Calu3 (cell line): ENCODE results near the gene CASP5. TPM values are rescaled to one million over a fixed set of nuclear protein-coding genes. Genes with fewer than 3 reads are reported as not detected.

Experiments
- BruUV-seq: library from RNA; stranded (reverse); fragments of 400-500 nt; replicated peaks from 2 replicates; lab custom pipeline; 2021; lab: Mats Ljungman, UMichigan
- CTCF ChIA-PET: fragments of 300-600 bp; sonication (Branson Sonifier 250); formaldehyde crosslinking; loops from one replicate; lab custom pipeline; 2022; ENCODE audit warnings: antibody characterized with exemption; lab: Charles Lee
- DNase-seq: peaks from one replicate; pipeline ENCODE4 v3.0.0; 2022
- H3K27ac Mint-ChIP-seq: one replicate; pipeline ENCODE4 v1.8.0; 2022; ENCODE audit warnings: mixed read lengths; ENCODE audit not compliant: unreplicated experiment
- H3K27me3 Mint-ChIP-seq: one replicate; pipeline ENCODE4 v1.8.0; 2022; ENCODE audit warnings: mixed read lengths; ENCODE audit not compliant: unreplicated experiment
- H3K36me3 Mint-ChIP-seq: one replicate; pipeline ENCODE4 v1.8.0; 2022; ENCODE audit warnings: mild to moderate bottlenecking, moderate library complexity, mixed read lengths; ENCODE audit not compliant: insufficient read depth, unreplicated experiment
- H3K4me1 Mint-ChIP-seq: one replicate; pipeline ENCODE4 v1.8.0; 2022; ENCODE audit warnings: mild to moderate bottlenecking, low read depth, mixed read lengths; ENCODE audit not compliant: unreplicated experiment
- H3K4me3 Mint-ChIP-seq: one replicate; pipeline ENCODE4 v1.8.0; 2022; ENCODE audit warnings: mild to moderate bottlenecking, low read depth, moderate library complexity, mixed read lengths; ENCODE audit not compliant: unreplicated experiment
- H3K9me3 Mint-ChIP-seq: one replicate; pipeline ENCODE4 v1.8.0; 2022; ENCODE audit warnings: low read depth, mixed read lengths; ENCODE audit not compliant: unreplicated experiment
- intact Hi-C: fragments of 100-400 bp; cut with micrococcal nuclease; formaldehyde crosslinking; loops from one replicate; pipeline ENCODE4 v1.10.0; 2022; ENCODE audit not compliant: unreplicated experiment
- total RNA-seq: library from RNA; stranded (reverse); gene quantifications from 2 replicates; pipeline ENCODE4 v1.2.3, GENCODE V29; 2022
- TF ChIP-seq, protein P1 (sequence below): fragments of 200-600 bp; IDR thresholded peaks from one replicate; pipeline ENCODE4 v1.8.0; 2022; ENCODE audit warnings: antibody characterized with exemption; ENCODE audit not compliant: unreplicated experiment

The CASP5 gene
- total RNA-seq, 1 experiment from 2014 or later, result not detected

- intact Hi-C loops, result no loop called here
- TF ChIP-seq, protein P1, sequence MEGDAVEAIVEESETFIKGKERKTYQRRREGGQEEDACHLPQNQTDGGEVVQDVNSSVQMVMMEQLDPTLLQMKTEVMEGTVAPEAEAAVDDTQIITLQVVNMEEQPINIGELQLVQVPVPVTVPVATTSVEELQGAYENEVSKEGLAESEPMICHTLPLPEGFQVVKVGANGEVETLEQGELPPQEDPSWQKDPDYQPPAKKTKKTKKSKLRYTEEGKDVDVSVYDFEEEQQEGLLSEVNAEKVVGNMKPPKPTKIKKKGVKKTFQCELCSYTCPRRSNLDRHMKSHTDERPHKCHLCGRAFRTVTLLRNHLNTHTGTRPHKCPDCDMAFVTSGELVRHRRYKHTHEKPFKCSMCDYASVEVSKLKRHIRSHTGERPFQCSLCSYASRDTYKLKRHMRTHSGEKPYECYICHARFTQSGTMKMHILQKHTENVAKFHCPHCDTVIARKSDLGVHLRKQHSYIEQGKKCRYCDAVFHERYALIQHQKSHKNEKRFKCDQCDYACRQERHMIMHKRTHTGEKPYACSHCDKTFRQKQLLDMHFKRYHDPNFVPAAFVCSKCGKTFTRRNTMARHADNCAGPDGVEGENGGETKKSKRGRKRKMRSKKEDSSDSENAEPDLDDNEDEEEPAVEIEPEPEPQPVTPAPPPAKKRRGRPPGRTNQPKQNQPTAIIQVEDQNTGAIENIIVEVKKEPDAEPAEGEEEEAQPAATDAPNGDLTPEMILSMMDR, result no peak
- H3K4me3 Mint-ChIP-seq, result no peak overlapping the region
- DNase-seq, result no peak
- no peak overlapping the region for H3K27ac Mint-ChIP-seq
- CTCF ChIA-PET, result no interaction called here
- H3K36me3 Mint-ChIP-seq, result no peaks in the 10 kb centered on the region
- H3K27me3 Mint-ChIP-seq, result no peaks in the 10 kb centered on the region
- no TSS peak for BruUV-seq
- H3K9me3 Mint-ChIP-seq, result no peaks in the 10 kb centered on the region
- H3K4me1 Mint-ChIP-seq, result no peaks in the 10 kb centered on the region
Measured at GRCh38 chr11:105022527-105022926, 441 bp downstream of the CASP5 start.

- TF ChIP-seq, protein P1, result no peak
- no peak for DNase-seq
- no peaks in the 10 kb centered on the region for H3K27me3 Mint-ChIP-seq
- no peaks in the 10 kb centered on the region for H3K9me3 Mint-ChIP-seq
- H3K4me3 Mint-ChIP-seq, result no peak overlapping the region
- H3K36me3 Mint-ChIP-seq, result no peaks in the 10 kb centered on the region
- no TSS peak for BruUV-seq
- H3K4me1 Mint-ChIP-seq, result no peaks in the 10 kb centered on the region
- CTCF ChIA-PET, result interaction anchor here (0.7 kb wide), 1 partner anchor 295 kb away, joined by 3 read pairs; no protein-coding TSS in a partner anchor
- intact Hi-C loops, result no loop called here
- no peak overlapping the region for H3K27ac Mint-ChIP-seq
Measured at GRCh38 chr11:105007463-105007862, 15.5 kb downstream of the CASP5 start.

DNA sequence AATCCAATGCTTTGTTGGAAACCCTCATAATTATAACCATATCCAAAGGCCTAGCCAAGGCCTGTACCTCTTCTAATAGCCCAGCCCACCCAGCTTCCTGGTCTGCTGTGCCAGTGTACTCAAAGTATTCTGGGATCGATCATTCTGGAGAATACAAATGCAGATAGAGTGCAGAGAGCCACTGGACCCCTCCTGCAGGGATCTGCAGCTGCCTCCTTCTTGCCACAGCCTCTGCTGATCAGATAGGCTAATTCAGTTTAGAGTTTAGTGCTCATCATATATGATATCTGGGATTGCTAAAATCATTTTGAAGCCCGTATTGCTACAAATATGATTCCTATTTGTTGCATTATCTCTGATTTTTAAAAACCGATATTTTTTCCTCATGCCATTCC is 17.5 kb downstream of the CASP5 start:
- peaks cover 9% of the 10 kb centered on the region for H3K4me1 Mint-ChIP-seq
- peaks cover 5% of the 10 kb centered on the region for H3K36me3 Mint-ChIP-seq
- no peak overlapping the region for H3K4me3 Mint-ChIP-seq
- peaks cover 4% of the 10 kb centered on the region for H3K9me3 Mint-ChIP-seq
- H3K27ac Mint-ChIP-seq, result no peak overlapping the region
- TF ChIP-seq, protein P1, result no peak
- DNase-seq, result no peak
- H3K27me3 Mint-ChIP-seq, result no peaks in the 10 kb centered on the region
- no TSS peak for BruUV-seq
- CTCF ChIA-PET, result no interaction called here
- intact Hi-C loops, result no loop called here

GRCh38 chr11:105004021-105004420 is 18.9 kb downstream of the CASP5 start:
- TF ChIP-seq, protein P1, result no peak
- no peak overlapping the region for H3K27ac Mint-ChIP-seq
- H3K9me3 Mint-ChIP-seq, result peaks cover 4% of the 10 kb centered on the region
- no peak overlapping the region for H3K4me3 Mint-ChIP-seq
- CTCF ChIA-PET, result no interaction called here
- intact Hi-C loops, result no loop called here
- peaks cover 23% of the 10 kb centered on the region for H3K4me1 Mint-ChIP-seq
- peaks cover 5% of the 10 kb centered on the region for H3K36me3 Mint-ChIP-seq
- BruUV-seq, result no TSS peak
- DNase-seq, result no peak
- H3K27me3 Mint-ChIP-seq, result no peaks in the 10 kb centered on the region
